T-cell (primary cell): Measurements from ENCODE around the gene METRNL. TPM values are rescaled to one million over a fixed set of nuclear protein-coding genes. Genes with fewer than 3 reads are reported as not detected.
"Not testable (repeated sequence)": the region's sequence is repeated elsewhere in the genome, so short reads cannot be mapped to it uniquely, and the experiment has no call there.

Source experiments
- ATAC-seq, 4 experiments: fragments of 200-7000 bp in 3 of 4; fragments of 150-1000 bp in 1 of 4; cut with Tn5 transposase; replicated peaks in 1 of 4; 1 replicate in 3 of 4; 2 replicates in 1 of 4; pipeline ENCODE4 v1.10.0; 2021; ENCODE audit warnings: moderate library complexity in 3 of 4, mild to moderate bottlenecking in 2 of 4, moderate number of reproducible peaks in 1 of 4
- CTCF ChIA-PET, 2 donors: fragments of 300-600 bp; sonication (Branson Sonifier 250); formaldehyde crosslinking; loops; one replicate each; lab custom pipeline; 2022; ENCODE audit warnings: antibody characterized with exemption in 2 of 2; lab: Charles Lee
- POLR2A ChIA-PET, 2 donors: fragments of 300-600 bp; sonication (Branson Sonifier 250); formaldehyde crosslinking; loops; one replicate each; lab custom pipeline; 2022; ENCODE audit warnings: antibody characterized with exemption in 2 of 2; lab: Charles Lee
- DNase-seq, 35 experiments: peaks; one replicate each; pipeline versions ENCODE4 v3.0.0 to v3.0.0-alpha.2; 2013 to 2023
- H3K27ac ChIP-seq: one replicate; pipeline ENCODE4 v1.5.1; 2013; ENCODE audit warnings: low read length
- H3K27me3 ChIP-seq, 2 experiments: replicated peaks in 1 of 2; 1 replicate in 1 of 2; 2 replicates in 1 of 2; pipeline versions ENCODE4 v1.6.1 to v1.7.0; 2013; ENCODE audit warnings: low read length in 1 of 2, mixed read lengths in 1 of 2; ENCODE audit not compliant: control insufficient read depth in 2 of 2, insufficient read depth in 2 of 2; ENCODE audit errors: extremely low read depth in 1 of 2
- H3K36me3 ChIP-seq, 2 donors: 1 replicate in 1 of 2; 2 replicates in 1 of 2; pipeline versions ENCODE4 v1.6.1 to v1.7.0; 2013; ENCODE audit warnings: low read length in 1 of 2; ENCODE audit not compliant: control insufficient read depth in 2 of 2, insufficient read depth in 1 of 2; ENCODE audit errors: extremely low read depth in 1 of 2
- H3K4me1 ChIP-seq, 2 experiments: 1 replicate in 1 of 2; 2 replicates in 1 of 2; pipeline versions ENCODE4 v1.6.1 to v1.7.0; 2013; ENCODE audit warnings: low read length in 2 of 2, mixed read lengths in 1 of 2; ENCODE audit not compliant: insufficient read depth in 2 of 2, control insufficient read depth in 1 of 2; ENCODE audit errors: extremely low read depth in 1 of 2
- H3K4me3 ChIP-seq, 2 donors: 1 replicate in 1 of 2; 2 replicates in 1 of 2; pipeline versions ENCODE4 v1.5.1 to v1.7.0; 2013; ENCODE audit warnings: mild to moderate bottlenecking in 2 of 2, low read length in 1 of 2, moderate library complexity in 1 of 2; ENCODE audit not compliant: control insufficient read depth in 1 of 2; ENCODE audit errors: extremely low read depth in 1 of 2
- H3K9me3 ChIP-seq: 2 replicates; pipeline ENCODE4 v1.7.0; 2013
- H3K27ac Mint-ChIP-seq, 2 donors: one replicate each; pipeline ENCODE4 v1.8.0; 2020 to 2021; ENCODE audit warnings: mild to moderate bottlenecking in 2 of 2, mixed read lengths in 2 of 2
- H3K27me3 Mint-ChIP-seq, 2 donors: one replicate each; pipeline ENCODE4 v1.8.0; 2021 to 2022; ENCODE audit warnings: mixed read lengths in 2 of 2
- H3K36me3 Mint-ChIP-seq: one replicate; pipeline ENCODE4 v1.8.0; 2021; ENCODE audit warnings: mixed read lengths
- H3K4me1 Mint-ChIP-seq, 3 donors: one replicate each; pipeline ENCODE4 v1.8.0; 2020 to 2022; ENCODE audit warnings: mixed read lengths in 3 of 3, mild to moderate bottlenecking in 1 of 3
- H3K4me3 Mint-ChIP-seq, 3 donors: one replicate each; pipeline ENCODE4 v1.8.0; 2020 to 2022; ENCODE audit warnings: mild to moderate bottlenecking in 3 of 3, mixed read lengths in 3 of 3, moderate library complexity in 3 of 3
- H3K9me3 Mint-ChIP-seq, 3 donors: one replicate each; pipeline ENCODE4 v1.8.0; 2020 to 2022; ENCODE audit warnings: mixed read lengths in 3 of 3
- WGBS: methylation state at CpG from one replicate; pipeline ENCODE4 v1.1.5; 2013; ENCODE audit warnings: missing lambda C conversion rate; ENCODE audit not compliant: insufficient coverage; 5-methylcytosine and 5-hydroxymethylcytosine counted together
- total RNA-seq, 35 experiments: library from RNA in 6 of 35; stranded (reverse) in 6 of 35; fragments of 120-200 nt in 1 of 35; gene quantifications; one replicate each; pipeline versions ENCODE4 v1.2.1 to v1.2.4 and lab custom pipeline; 2013 to 2026

Gene METRNL
- total RNA-seq, 5 donors from 2014 or later (not counting 1 experiment from before 2014, with no cell fraction given), result 7.0 to 50.8 (median 11.9) TPM

- H3K27ac Mint-ChIP-seq, H3K9me3 ChIP-seq, H3K27ac ChIP-seq, H3K9me3 Mint-ChIP-seq, H3K4me3 Mint-ChIP-seq, H3K36me3 ChIP-seq, H3K36me3 Mint-ChIP-seq, H3K4me1 ChIP-seq, H3K4me3 ChIP-seq, POLR2A ChIA-PET, H3K4me1 Mint-ChIP-seq, CTCF ChIA-PET, ATAC-seq: not testable (repeated sequence)
- H3K27me3 ChIP-seq, result peaks cover 0 to 22% of the 10 kb centered on the region in 2 experiments
- peak in 1 of 35 experiments; percentile 0 for DNase-seq
- 76% methylated on average over 8 of the region's 31 CpGs for WGBS
- peaks cover 0 to 12% of the 10 kb centered on the region in 2 donors for H3K27me3 Mint-ChIP-seq
These were observed 60.3 kb downstream of the METRNL start for GRCh38 chr17:83139541-83140248.

GRCh38 chr17:83140249-83140566 lies 60.8 kb downstream of the METRNL start:
- H3K36me3 ChIP-seq, H3K4me3 Mint-ChIP-seq, H3K4me1 Mint-ChIP-seq, H3K36me3 Mint-ChIP-seq, DNase-seq, POLR2A ChIA-PET, H3K9me3 ChIP-seq, ATAC-seq, CTCF ChIA-PET, H3K9me3 Mint-ChIP-seq, H3K4me1 ChIP-seq, H3K27ac Mint-ChIP-seq, H3K27ac ChIP-seq, H3K4me3 ChIP-seq: not testable (repeated sequence)
- peaks cover 0 to 14% of the 10 kb centered on the region in 2 donors for H3K27me3 Mint-ChIP-seq
- WGBS, result 96% methylated on average over 4 of the region's 13 CpGs
- H3K27me3 ChIP-seq, result peaks cover 0 to 27% of the 10 kb centered on the region in 2 experiments

GRCh38 chr17:83142619-83143018 lies 63.2 kb downstream of the METRNL start:
- ChIA-PET POLR2A (no interaction called here), CTCF (no interaction called here)
- H3K4me1 ChIP-seq, result no peaks in the 10 kb centered on the region
- no peak overlapping the region for H3K27ac ChIP-seq
- H3K4me3 ChIP-seq, result no peak overlapping the region
- Mint-ChIP-seq H3K9me3 (peaks cover 0 to 9% (median 4%) of the 10 kb centered on the region in 3 donors), H3K4me1 (no peaks in the 10 kb centered on the region), H3K27me3 (peaks cover 0 to 10% of the 10 kb centered on the region in 2 donors), H3K36me3 (no peaks in the 10 kb centered on the region), H3K27ac (no peak overlapping the region), H3K4me3 (no peak overlapping the region)
- ATAC-seq (no peak), DNase-seq (no peak)
- H3K9me3 ChIP-seq, result no peaks in the 10 kb centered on the region
- no peaks in the 10 kb centered on the region for H3K36me3 ChIP-seq
- H3K27me3 ChIP-seq, result peaks cover 0 to 12% of the 10 kb centered on the region in 2 experiments
- WGBS, result no CpG with 5 or more reads among the region's 4 CpGs

- ChIA-PET POLR2A (no interaction called here), CTCF (no interaction called here)
- 94% methylated on average over 8 of the region's 10 CpGs for WGBS
- Mint-ChIP-seq H3K36me3 (no peaks in the 10 kb centered on the region), H3K4me3 (no peak overlapping the region), H3K27ac (no peak overlapping the region), H3K9me3 (peaks cover 0 to 9% (median 4%) of the 10 kb centered on the region in 3 donors), H3K27me3 (peaks cover 0 to 8% of the 10 kb centered on the region in 2 donors), H3K4me1 (no peaks in the 10 kb centered on the region)
- no peaks in the 10 kb centered on the region for H3K36me3 ChIP-seq
- no peak overlapping the region for H3K27ac ChIP-seq
- H3K27me3 ChIP-seq, result peaks cover 0 to 14% of the 10 kb centered on the region in 2 experiments
- no peaks in the 10 kb centered on the region for H3K4me1 ChIP-seq
- no peak overlapping the region for H3K4me3 ChIP-seq
- ATAC-seq (no peak), DNase-seq (no peak)
- H3K9me3 ChIP-seq, result no peaks in the 10 kb centered on the region
These were observed 64.4 kb downstream of the METRNL start for GRCh38 chr17:83143817-83144231.

Other genes with a start within 250 kb of the METRNL start
- not detected for gene ZNF750, start 239.6 kb upstream of the METRNL start, total RNA-seq